Loucy (cell line): ENCODE results near the gene SPATA32.

Experiments used
- H2AFZ ChIP-seq: fragments of 200-600 bp; sonication (generic); 2 replicates; pipeline ENCODE4 v1.6.0; 2016; ENCODE audit warnings: antibody characterized with exemption, mild to moderate bottlenecking, low read length, moderate library complexity
- H3F3A ChIP-seq: fragments of 200-600 bp; 2 replicates; pipeline ENCODE4 v1.6.0; 2016; ENCODE audit warnings: antibody characterized with exemption, low read depth, mild to moderate bottlenecking
- H3K27me3 ChIP-seq: fragments of 200-600 bp; sonication (generic); 2 replicates; pipeline ENCODE4 v1.6.1; 2014; ENCODE audit warnings: low read length, mild to moderate bottlenecking; ENCODE audit not compliant: insufficient read depth, poor library complexity, severe bottlenecking
- H3K36me3 ChIP-seq: fragments of 200-600 bp; sonication (generic); 2 replicates; pipeline ENCODE4 v1.6.1; 2016; ENCODE audit warnings: low read length; ENCODE audit not compliant: insufficient read depth
- H3K4me1 ChIP-seq: fragments of 200-600 bp; sonication (generic); 2 replicates; pipeline ENCODE4 v1.5.1; 2014; ENCODE audit warnings: low read length, mild to moderate bottlenecking; ENCODE audit not compliant: insufficient read depth, poor library complexity, severe bottlenecking
- H3K4me2 ChIP-seq: fragments of 200-600 bp; sonication (generic); 2 replicates; pipeline ENCODE4 v1.6.0; 2014; ENCODE audit warnings: antibody characterized with exemption, low read length, low read depth, mild to moderate bottlenecking; ENCODE audit not compliant: poor library complexity, severe bottlenecking
- H3K4me3 ChIP-seq: fragments of 200-600 bp; sonication (generic); 2 replicates; pipeline ENCODE4 v1.5.1; 2014; ENCODE audit warnings: low read length, mild to moderate bottlenecking, mixed read lengths; ENCODE audit not compliant: poor library complexity, severe bottlenecking
- H3K79me2 ChIP-seq: fragments of 200-600 bp; sonication (generic); 2 replicates; pipeline ENCODE4 v1.6.1; 2014; ENCODE audit warnings: low read length; ENCODE audit not compliant: insufficient read depth
- H3K9ac ChIP-seq: fragments of 200-600 bp; sonication (generic); 2 replicates; pipeline ENCODE4 v1.6.0; 2014; ENCODE audit warnings: mild to moderate bottlenecking, low read depth, low read length, moderate library complexity; ENCODE audit not compliant: poor library complexity, severe bottlenecking
- H3K9me2 ChIP-seq: fragments of 200-600 bp; sonication (generic); replicated peaks from 2 replicates; pipeline ENCODE4 v1.6.1; 2016; ENCODE audit warnings: low read depth, low read length, mixed read lengths
- H3K9me3 ChIP-seq: fragments of 200-600 bp; sonication (generic); 2 replicates; pipeline ENCODE4 v1.6.1; 2014; ENCODE audit warnings: mild to moderate bottlenecking, antibody characterized with exemption, low read length, low read depth; ENCODE audit not compliant: insufficient read depth
- H4K20me1 ChIP-seq: fragments of 200-600 bp; sonication (generic); 2 replicates; pipeline ENCODE4 v1.6.0; 2014; ENCODE audit warnings: antibody characterized with exemption, low read length, mild to moderate bottlenecking; ENCODE audit not compliant: insufficient read depth, poor library complexity, severe bottlenecking
- CTCF ChIP-seq: fragments of 200-600 bp; sonication (generic); conservative IDR thresholded peaks from 2 replicates; pipeline ENCODE4 v1.5.1; 2014; ENCODE audit warnings: mild to moderate bottlenecking, antibody characterized with exemption, low read length
- EZH2phosphoT487 ChIP-seq: fragments of 200-600 bp; IDR thresholded peaks from 2 replicates; pipeline ENCODE4 v1.6.1; 2018; ENCODE audit warnings: antibody characterized with exemption, mild to moderate bottlenecking, moderate library complexity, borderline replicate concordance

The SPATA32 gene

DNA sequence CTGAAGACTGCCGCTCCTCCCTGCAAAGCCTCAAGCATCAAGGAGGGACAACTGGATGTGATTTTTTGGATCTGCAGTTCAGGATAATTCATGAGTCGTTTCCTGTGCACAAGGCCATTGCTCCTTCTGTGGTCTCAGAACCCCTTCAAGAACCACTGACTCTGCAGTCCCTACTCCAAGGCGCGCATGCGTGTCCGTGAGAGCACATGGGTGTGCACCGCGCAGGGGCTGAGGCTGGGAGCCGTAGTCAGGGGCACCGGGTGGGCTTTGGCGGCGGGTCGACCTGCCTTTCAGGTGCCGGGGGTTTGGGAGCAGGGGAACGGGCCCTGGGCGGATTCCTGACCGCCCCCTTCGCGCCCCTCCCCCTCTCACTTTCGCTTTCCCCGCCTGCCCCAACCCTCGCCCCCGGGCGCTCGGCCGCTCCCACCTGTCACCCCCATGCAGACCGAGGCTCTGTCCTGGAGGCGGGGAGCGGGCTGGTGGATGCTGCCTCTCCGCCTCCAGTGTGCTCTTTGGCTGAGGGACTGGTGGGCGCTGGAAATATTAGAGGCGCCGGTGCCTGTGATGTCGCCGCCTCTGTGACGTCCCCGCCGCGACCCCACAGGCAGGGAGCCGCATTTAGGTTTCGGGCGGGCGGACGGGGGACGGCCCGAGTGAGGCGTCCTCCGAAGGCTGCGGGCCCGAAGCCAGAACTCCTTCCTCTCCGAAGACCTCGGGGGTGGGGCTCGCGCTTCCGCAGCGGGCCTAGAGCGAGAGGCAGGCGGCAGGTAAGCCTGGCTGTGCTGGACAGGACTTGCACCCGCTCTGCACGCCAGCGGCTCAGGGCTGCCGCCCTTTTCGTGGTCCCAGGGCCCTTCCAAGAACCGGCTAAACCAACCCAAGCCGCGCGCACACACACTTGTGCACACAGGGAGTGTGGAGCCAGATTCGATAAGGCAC lies at the start of gene SPATA32:
TSS of gene SPATA32 (minus strand) at position 518 of the 939 bp plus-strand sequence. CDS start at position 440, 78 bp downstream.
- no peaks in the 10 kb centered on the region for H3K9me2 ChIP-seq
- TF ChIP-seq EZH2phosphoT487 (no peak), CTCF (no peak)
- H2AFZ ChIP-seq: peak within 1 kb of the TSS; percentile 81
- H4K20me1 ChIP-seq: no peaks in the 10 kb centered on the region
- H3K4me1 ChIP-seq: peaks cover 11% of the 10 kb centered on the region
- peak within 1 kb of the TSS; percentile 82 for H3K4me2 ChIP-seq
- peaks cover 14% of the 10 kb centered on the region; the same call in 1 of the 2 replicates for H3K36me3 ChIP-seq
- peak within 1 kb of the TSS; percentile 79 for H3K9ac ChIP-seq
- H3K79me2 ChIP-seq: no peaks in the 10 kb centered on the region
- no peaks in the 10 kb centered on the region for H3K27me3 ChIP-seq
- no peaks in the 10 kb centered on the region for H3F3A ChIP-seq
- H3K9me3 ChIP-seq: no peaks in the 10 kb centered on the region
- peak within 1 kb of the TSS; percentile 80 for H3K4me3 ChIP-seq

- Histone ChIP-seq H3K4me2 (peak overlapping the region; percentile 91), H3K4me1 (peaks cover 40% of the 10 kb centered on the region), H3K9me2 (no peaks in the 10 kb centered on the region), H3K36me3 (no peaks in the 10 kb centered on the region), H3F3A (no peaks in the 10 kb centered on the region), H3K9me3 (no peaks in the 10 kb centered on the region), H3K27me3 (no peaks in the 10 kb centered on the region), H3K9ac (peak overlapping the region; percentile 70), H2AFZ (no peak overlapping the region), H3K79me2 (peaks cover 61% of the 10 kb centered on the region), H4K20me1 (no peaks in the 10 kb centered on the region), H3K4me3 (peak overlapping the region; percentile 81)
- peak; percentile 34 for TF ChIP-seq CTCF
- TF ChIP-seq EZH2phosphoT487: no peak
Measured at GRCh38 chr17:45311401-45311759, 49.5 kb upstream of the SPATA32 start.

DNA sequence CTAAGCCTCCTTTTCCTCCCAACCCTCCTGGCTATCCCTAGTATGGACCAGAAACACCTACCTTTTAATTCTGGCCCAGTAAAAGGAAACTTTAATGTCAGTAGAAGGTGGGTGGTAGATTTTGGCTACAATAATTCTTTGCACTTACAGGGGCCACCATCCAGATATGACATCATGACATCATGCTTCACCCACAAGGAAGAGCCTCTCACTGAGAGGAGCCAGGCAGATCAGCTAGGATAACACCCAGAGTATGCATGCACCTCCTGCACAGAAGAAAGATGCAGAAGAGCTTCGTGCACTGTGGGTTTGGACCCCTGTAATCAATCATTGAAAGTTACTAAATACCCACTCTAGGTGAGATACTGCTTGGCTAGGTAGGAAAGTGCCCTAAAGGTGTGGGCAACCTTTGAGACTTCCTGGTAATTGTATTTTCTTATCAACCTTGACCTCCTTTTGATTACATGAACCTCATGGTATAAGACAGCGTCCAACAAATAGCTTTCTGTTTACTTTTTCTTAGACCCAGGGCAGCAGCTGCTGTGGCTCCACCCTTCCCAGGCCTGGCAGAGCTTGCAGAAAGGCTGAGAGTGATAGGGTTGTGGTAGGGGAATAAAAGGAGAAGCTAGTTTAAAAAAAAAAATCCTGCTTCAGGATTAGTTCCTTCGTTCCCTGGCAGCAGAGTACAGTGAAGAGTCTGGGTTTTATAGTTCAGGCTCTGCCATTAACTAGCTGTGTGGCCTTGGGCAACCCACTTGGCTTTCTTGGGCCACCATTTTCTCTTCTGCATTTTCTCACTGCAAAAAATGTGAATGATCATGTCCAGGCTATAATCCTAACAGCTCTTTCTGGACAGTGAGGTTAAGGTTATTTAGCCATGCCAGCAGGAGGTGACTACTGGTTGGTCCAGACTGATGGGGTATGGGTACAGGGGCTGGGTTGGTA lies 48.8 kb upstream of the SPATA32 start:
- no peaks in the 10 kb centered on the region for H4K20me1 ChIP-seq
- TF ChIP-seq CTCF: no peak
- TF ChIP-seq EZH2phosphoT487: no peak
- H3K4me2 ChIP-seq: no peak overlapping the region
- no peak overlapping the region for H3K4me3 ChIP-seq
- H2AFZ ChIP-seq: no peak overlapping the region
- no peaks in the 10 kb centered on the region for H3K36me3 ChIP-seq
- no peak overlapping the region for H3K9ac ChIP-seq
- H3F3A ChIP-seq: no peaks in the 10 kb centered on the region
- peaks cover 35% of the 10 kb centered on the region for H3K4me1 ChIP-seq
- H3K79me2 ChIP-seq: peaks cover 60% of the 10 kb centered on the region
- no peaks in the 10 kb centered on the region for H3K27me3 ChIP-seq
- no peaks in the 10 kb centered on the region for H3K9me2 ChIP-seq
- no peaks in the 10 kb centered on the region for H3K9me3 ChIP-seq
